ENCODE results near the gene GTPBP2.

GTPBP2 gene

GRCh38 chr6:43629104-43629504 lies at the start of gene GTPBP2:
Gene GTPBP2 (minus strand): TSS chr6:43629264. CDS start chr6:43629162, 102 bp downstream.
- FAIRE-seq = peak; percentile 91
- peak; percentile 87 for DNase-seq (ENCODE audit: extremely low spot score, insufficient read length, low read depth)

GRCh38 chr6:43678341-43678740 lies 49.3 kb upstream of the GTPBP2 start:
- DNase-seq (ENCODE audit: extremely low spot score, insufficient read length, low read depth) = no peak
- no peak for FAIRE-seq

GRCh38 chr6:43677759-43678158 lies 48.7 kb upstream of the GTPBP2 start:
- FAIRE-seq (no peak), DNase-seq (ENCODE audit: extremely low spot score, insufficient read length, low read depth) (no peak)

GRCh38 chr6:43676962-43677606 lies 48.0 kb upstream of the GTPBP2 start:
- DNase-seq (ENCODE audit: extremely low spot score, insufficient read length, low read depth) (no peak), FAIRE-seq (no peak)

GRCh38 chr6:43674921-43675320 lies 45.9 kb upstream of the GTPBP2 start:
- no peak for FAIRE-seq
- DNase-seq (ENCODE audit: extremely low spot score, insufficient read length, low read depth) = no peak

GRCh38 chr6:43674291-43674690 lies 45.2 kb upstream of the GTPBP2 start:
- no peak for FAIRE-seq
- no peak for DNase-seq (ENCODE audit: extremely low spot score, insufficient read length, low read depth)

DNA sequence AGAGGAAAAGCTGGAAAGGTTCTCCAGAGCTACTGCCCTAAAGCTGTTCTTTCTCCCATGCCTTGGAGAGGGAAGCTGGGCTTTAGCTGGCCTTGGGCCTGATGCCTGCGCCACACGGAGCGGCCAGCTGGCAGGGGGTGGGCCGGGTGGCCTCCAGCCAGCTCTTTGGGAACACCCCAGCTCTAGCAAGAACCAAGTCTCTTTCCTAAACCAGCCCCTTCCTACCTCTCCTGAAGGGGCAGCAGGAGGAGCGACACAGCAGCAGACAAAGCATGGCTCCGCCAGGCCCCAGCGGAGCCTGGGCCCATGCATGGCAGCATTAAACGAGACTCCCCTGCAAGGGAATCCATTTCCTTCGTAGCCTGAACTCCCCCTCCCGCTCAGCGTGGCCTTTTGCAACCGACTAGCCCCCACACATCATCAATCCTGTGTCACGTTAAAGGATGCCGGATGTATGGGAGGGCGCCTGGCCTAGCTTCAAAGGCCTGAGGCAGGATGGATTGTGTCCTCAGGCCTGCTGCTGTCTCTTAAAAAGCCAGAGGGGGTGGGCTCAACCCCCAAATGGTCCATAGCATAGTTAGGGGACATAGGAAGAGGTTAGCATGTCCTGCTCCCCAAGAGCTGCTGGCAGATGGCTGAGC lies 44.5 kb upstream of the GTPBP2 start:
- FAIRE-seq (no peak), DNase-seq (ENCODE audit: extremely low spot score, insufficient read length, low read depth) (no peak)

DNA sequence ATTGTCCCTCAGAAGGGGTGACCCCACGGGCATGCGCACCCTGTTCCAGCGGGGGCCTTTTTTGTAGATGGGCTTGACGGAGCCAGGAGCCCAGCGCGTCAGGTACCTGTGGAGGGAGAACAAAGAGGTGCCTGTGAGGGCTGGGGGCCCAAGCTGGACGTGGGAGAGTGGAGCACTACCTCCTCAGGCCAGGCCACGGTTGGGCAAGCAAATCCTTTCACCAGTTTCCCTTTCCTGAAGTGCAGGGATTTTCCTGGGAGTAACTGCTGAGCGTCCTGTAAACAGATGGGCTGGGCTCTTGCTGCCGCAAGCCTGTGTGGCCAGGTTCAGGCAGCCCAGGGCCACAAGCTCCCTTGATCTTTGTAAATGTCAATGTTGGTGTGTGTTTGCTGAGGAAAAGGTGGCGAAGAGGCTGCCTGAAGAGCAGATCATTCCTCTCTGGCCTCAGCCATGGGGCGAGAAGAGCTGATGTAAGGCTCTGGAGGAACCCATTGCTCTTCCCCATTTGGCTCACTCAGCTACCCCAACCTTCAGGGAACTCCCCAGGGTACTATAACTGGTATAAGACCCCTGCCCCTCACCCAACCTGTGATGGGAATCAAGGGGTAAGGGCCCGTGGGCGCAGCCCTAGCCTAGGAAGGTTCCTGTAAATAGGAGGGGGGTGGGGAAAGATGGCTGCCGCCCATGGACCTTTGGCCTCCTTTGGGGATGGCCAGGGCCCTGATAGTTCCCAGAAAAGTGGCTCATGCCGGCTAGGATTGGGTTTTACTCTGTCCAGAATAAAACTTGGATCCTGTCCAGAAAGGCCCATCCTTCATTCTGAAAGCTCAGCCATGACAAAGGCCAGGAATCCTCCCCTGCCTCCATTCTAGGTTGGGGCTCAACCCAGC lies 43.0 kb upstream of the GTPBP2 start:
- FAIRE-seq (no peak), DNase-seq (ENCODE audit: extremely low spot score, insufficient read length, low read depth) (no peak)

- no peak for DNase-seq (ENCODE audit: extremely low spot score, insufficient read length, low read depth)
These were observed 42.1 kb upstream of the GTPBP2 start for GRCh38 chr6:43671011-43671800.

GRCh38 chr6:43670623-43670986 lies 41.5 kb upstream of the GTPBP2 start:
- no peak for FAIRE-seq
- DNase-seq (ENCODE audit: extremely low spot score, insufficient read length, low read depth) = no peak

More at GRCh38 chr6:43671011-43671800, 42.1 kb upstream of the GTPBP2 start:
- no peak for FAIRE-seq

GRCh38 chr6:43669922-43670622 lies 41.0 kb upstream of the GTPBP2 start:
- DNase-seq (ENCODE audit: extremely low spot score, insufficient read length, low read depth) = no peak
- no peak for FAIRE-seq

DNA sequence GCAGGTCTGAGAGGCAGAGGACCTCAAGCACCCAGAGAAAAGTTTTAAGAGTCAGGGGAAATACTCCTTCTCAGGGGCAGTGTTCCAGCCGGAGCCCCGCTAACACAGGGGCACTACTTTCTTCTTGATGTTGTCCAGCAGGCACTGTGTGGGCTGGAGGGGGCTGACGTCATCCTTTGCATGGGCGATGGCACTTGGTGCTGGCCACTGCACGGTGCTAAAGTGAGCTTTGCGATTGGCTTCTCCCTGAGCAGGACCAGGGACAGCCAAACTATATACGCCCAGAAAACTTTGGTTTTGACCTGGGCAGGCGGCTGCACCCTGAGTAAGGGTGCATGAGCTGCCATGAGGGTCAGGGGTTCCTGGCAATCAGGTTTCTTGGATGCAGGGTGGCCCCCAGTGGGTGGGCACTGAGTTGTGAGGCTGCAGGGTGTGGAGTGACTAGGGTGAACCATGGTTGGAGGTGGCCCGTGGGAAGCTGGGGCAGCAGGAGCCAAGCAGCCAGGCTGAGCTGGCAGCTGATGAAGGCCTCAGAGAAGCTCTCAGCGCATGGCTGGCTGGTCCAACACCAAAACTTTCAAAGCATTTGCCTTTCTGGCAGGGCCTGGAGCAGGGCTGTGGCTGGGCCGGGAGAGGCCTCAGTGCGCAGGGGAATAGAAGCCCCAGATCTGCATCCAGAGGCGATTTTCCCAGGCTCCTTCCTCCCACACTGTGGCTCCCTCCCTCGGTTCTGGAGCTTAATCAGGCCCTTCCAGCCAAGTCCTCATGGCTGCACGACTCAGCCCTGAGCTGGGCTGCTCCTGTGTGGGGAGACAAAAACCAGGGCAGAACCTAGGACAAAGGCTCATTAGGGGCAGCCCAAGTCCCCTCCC lies 40.2 kb upstream of the GTPBP2 start:
- FAIRE-seq (no peak), DNase-seq (ENCODE audit: extremely low spot score, insufficient read length, low read depth) (no peak)

DNA sequence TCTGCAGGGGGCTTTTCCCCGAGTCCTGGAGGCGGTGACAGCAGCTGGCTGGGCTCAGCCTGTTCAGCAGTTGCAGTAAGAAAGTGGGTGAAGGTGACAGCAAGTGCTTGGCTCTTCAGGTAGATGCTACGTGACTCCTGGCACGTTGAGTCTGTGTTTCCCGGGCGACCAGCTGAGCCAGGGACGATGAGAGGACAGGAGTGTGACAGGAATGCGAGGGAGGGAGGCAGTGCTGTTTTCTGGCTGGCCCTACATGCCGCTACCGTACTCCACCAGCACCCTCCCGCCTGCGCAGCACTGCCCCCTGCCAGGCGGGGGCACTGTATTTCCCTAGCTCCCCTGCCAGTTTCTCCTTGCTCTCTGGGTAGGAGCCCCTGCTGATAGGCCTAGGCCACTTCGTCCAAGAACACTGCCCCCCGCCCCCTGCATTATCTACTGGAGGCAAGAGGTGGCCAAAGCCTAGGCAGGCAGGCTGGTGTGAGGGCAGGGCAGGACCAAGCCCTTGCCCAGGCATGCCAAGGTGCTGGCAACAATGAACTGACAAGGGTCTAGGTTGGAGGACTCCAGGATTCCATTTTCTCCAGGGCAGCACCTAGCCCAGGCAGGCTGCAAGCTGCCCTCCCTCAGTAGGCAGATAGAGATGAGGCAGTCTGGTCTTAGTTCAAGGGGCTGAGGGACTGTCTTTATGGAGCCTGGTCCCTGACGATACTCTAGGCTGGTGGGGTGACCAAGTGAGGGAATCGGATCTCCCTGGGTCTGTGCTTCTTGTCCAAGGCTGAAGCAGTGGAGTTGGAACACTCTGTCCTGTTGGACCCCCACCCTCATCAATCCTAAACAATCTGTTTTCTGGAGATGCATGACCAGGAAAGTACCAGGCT lies 39.3 kb upstream of the GTPBP2 start:
- peak; percentile 62 for FAIRE-seq
- no peak for DNase-seq (ENCODE audit: extremely low spot score, insufficient read length, low read depth)

GRCh38 chr6:43667245-43668150 lies 38.4 kb upstream of the GTPBP2 start:
- FAIRE-seq (peak; percentile 87), DNase-seq (ENCODE audit: extremely low spot score, insufficient read length, low read depth) (peak; percentile 62)

DNA sequence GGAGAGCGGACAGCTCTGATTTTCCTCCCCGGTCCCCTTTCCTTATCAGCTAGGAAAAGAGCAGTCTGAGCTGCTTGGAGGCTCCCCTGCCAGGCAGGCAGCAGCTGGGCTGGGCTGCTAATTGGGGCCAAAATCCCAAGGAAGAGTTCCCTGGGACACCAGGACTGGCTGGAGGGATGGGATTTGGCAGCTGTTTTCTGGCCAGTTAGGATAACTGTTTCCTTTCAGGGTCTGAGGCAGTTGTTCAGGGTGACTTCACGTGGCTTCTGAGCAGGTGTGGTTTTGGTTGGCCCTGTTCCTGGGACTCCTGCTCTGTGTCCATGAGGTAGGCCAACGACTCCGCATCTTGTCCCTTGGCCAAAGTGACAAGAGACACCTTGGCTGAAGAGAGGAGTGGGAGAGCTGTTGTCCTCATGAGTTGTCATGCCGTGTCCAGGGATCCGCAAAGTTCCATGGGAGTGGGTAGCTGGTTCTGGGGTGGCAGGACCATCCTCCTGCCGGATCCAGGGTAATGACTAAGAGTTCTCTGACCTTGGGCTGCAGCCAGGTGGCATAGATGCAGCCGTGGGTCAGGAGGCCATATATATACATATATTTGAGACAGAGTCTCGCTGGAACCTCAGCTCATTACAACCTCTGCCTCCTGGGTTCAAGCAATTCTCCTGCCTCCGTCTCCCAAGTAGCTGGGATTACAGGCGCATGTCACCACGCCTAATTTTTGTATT lies 37.3 kb upstream of the GTPBP2 start:
- FAIRE-seq (no peak), DNase-seq (ENCODE audit: extremely low spot score, insufficient read length, low read depth) (no peak)

DNA sequence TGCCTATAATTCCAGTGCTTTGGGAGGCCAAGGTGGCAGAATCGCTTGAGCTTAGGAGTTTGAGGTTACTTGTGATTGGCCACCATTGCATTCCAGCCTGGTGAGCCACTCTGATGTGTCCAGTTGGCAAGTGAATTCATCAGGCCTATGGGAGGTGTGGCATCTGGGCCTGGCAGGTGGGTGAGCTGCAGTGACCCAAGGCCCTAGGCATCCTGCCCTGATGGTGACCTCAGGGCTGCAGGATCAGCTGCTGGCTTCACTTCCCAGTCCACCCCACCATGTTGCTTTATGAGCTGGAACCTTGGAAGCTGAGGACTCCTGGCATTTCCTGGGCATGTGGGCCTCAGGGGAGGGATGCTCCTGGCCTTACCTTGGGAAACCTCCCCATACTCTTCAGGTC lies 36.3 kb upstream of the GTPBP2 start:
- DNase-seq (ENCODE audit: extremely low spot score, insufficient read length, low read depth) = no peak
- FAIRE-seq = no peak
